ENCODE measurements around the gene SV2C. TPM values are rescaled to one million over a fixed set of nuclear protein-coding genes. Genes with fewer than 3 reads are reported as not detected.

The SV2C gene
- total and polyA plus RNA-seq, 7 donors = under 0.01 to 0.01 TPM; not detected in 5

- WGBS, 3 donors = 0% methylated on average over 1 of the region's 1 CpG
- Histone ChIP-seq H3K27me3 (ENCODE audit: insufficient read depth in 3 of 3, low read length in 2 of 3) (no peaks in the 10 kb centered on the region), H3K36me3 (ENCODE audit: insufficient read depth in 1 of 2, low read depth in 1 of 2) (no peaks in the 10 kb centered on the region), H3K4me1 (no peaks in the 10 kb centered on the region), H3K27ac (no peak overlapping the region), H3K9me3 (no peaks in the 10 kb centered on the region), H3K4me3 (no peak overlapping the region)
- no peak for TF ChIP-seq CTCF (IDR thresholded peaks at IDR 0.05)
- ATAC-seq (no peak), DNase-seq (no peak)
- intact Hi-C loops (cut with DNase I) = no loop called here
These were observed 254.8 kb downstream of the SV2C start for GRCh38 chr5:76337953-76338451.

- WGBS, 3 donors = 76 to 80% (median 80%) methylated on average over 3 of the region's 3 CpGs
- no peaks in the 10 kb centered on the region for H3K27me3 ChIP-seq (ENCODE audit: insufficient read depth in 3 of 3, low read length in 2 of 3)
- TF ChIP-seq CTCF (IDR thresholded peaks at IDR 0.05) = no peak
- H3K4me3 ChIP-seq = no peak overlapping the region
- ATAC-seq (no peak), DNase-seq (no peak)
- H3K27ac ChIP-seq = no peak overlapping the region
- intact Hi-C loops (cut with DNase I) = no loop called here
- no peaks in the 10 kb centered on the region for H3K36me3 ChIP-seq (ENCODE audit: insufficient read depth in 1 of 2, low read depth in 1 of 2)
- no peaks in the 10 kb centered on the region for H3K4me1 ChIP-seq
- no peaks in the 10 kb centered on the region for H3K9me3 ChIP-seq
These were observed 256.7 kb downstream of the SV2C start for GRCh38 chr5:76339919-76340318.

GRCh38 chr5:76341651-76342334 is 258.6 kb downstream of the SV2C start:
- DNase-seq (no peak), ATAC-seq (no peak)
- no peak overlapping the region for H3K27ac ChIP-seq
- no peaks in the 10 kb centered on the region for H3K36me3 ChIP-seq (ENCODE audit: insufficient read depth in 1 of 2, low read depth in 1 of 2)
- 47 to 55% (median 48%) methylated on average over 7 of the region's 7 CpGs for WGBS, 3 donors
- H3K4me1 ChIP-seq = no peaks in the 10 kb centered on the region
- H3K27me3 ChIP-seq (ENCODE audit: insufficient read depth in 3 of 3, low read length in 2 of 3) = no peaks in the 10 kb centered on the region
- no peak overlapping the region for H3K4me3 ChIP-seq
- no peaks in the 10 kb centered on the region for H3K9me3 ChIP-seq
- intact Hi-C loops (cut with DNase I) = no loop called here
- no peak for TF ChIP-seq CTCF (IDR thresholded peaks at IDR 0.05)

- 52 to 75% (median 64%) methylated on average over 1 of the region's 1 CpG for WGBS, 3 donors
- Histone ChIP-seq H3K4me1 (no peaks in the 10 kb centered on the region), H3K4me3 (no peak overlapping the region), H3K36me3 (ENCODE audit: insufficient read depth in 1 of 2, low read depth in 1 of 2) (no peaks in the 10 kb centered on the region), H3K27ac (no peak overlapping the region), H3K27me3 (ENCODE audit: insufficient read depth in 3 of 3, low read length in 2 of 3) (no peaks in the 10 kb centered on the region), H3K9me3 (no peaks in the 10 kb centered on the region)
- intact Hi-C loops (cut with DNase I) = no loop called here
- DNase-seq = no peak
- no peak for TF ChIP-seq CTCF (IDR thresholded peaks at IDR 0.05)
- ATAC-seq = no peak
These were observed 259.3 kb downstream of the SV2C start for GRCh38 chr5:76342474-76342873.

- no peak overlapping the region for H3K4me3 ChIP-seq
- intact Hi-C loops (cut with DNase I) = no loop called here
- H3K27me3 ChIP-seq (ENCODE audit: insufficient read depth in 3 of 3, low read length in 2 of 3) = no peaks in the 10 kb centered on the region
- no peak for ATAC-seq
- TF ChIP-seq CTCF (IDR thresholded peaks at IDR 0.05) = no peak
- H3K9me3 ChIP-seq = no peaks in the 10 kb centered on the region
- H3K36me3 ChIP-seq (ENCODE audit: insufficient read depth in 1 of 2, low read depth in 1 of 2) = no peaks in the 10 kb centered on the region
- no peak for DNase-seq
- H3K27ac ChIP-seq = no peak overlapping the region
- WGBS, 3 donors = 79 to 86% (median 83%) methylated on average over 1 of the region's 1 CpG
- no peaks in the 10 kb centered on the region for H3K4me1 ChIP-seq
These were observed 262.4 kb downstream of the SV2C start for GRCh38 chr5:76345582-76345981.
